GM23338 (cell line): ENCODE data around the gene HDAC10.

Experiments
- CTCF ChIP-seq, 2 experiments: fragments of 200-600 bp in 1 of 2; sonication (generic) in 1 of 2; conservative IDR thresholded peaks; 2 replicates each; pipeline versions ENCODE4 v1.5.1 to v1.6.1; 2016 to 2017; ENCODE audit warnings: antibody characterized with exemption in 2 of 2, low read depth in 2 of 2, mild to moderate bottlenecking in 2 of 2, moderate library complexity in 1 of 2
- EZH2 ChIP-seq: fragments of 200-600 bp; sonication (generic); IDR thresholded peaks from one replicate; pipeline ENCODE4 v1.8.0; 2017; ENCODE audit warnings: antibody characterized with exemption, mild to moderate bottlenecking, low read depth; ENCODE audit not compliant: unreplicated experiment
- POLR2AphosphoS5 ChIP-seq: IDR thresholded peaks from 2 replicates; pipeline ENCODE4 v1.6.1; 2016; ENCODE audit warnings: antibody characterized with exemption, low read depth
- TF ChIP-seq, protein P1 (sequence below): IDR thresholded peaks from 2 replicates; pipeline ENCODE4 v1.6.1; 2016; ENCODE audit warnings: antibody characterized with exemption

GRCh38 chr22:50247748-50248147 lies 3.3 kb downstream of the HDAC10 start:
- no peak for TF ChIP-seq CTCF (conservative IDR thresholded peaks at IDR 0.05; ENCODE audit: low read depth in 2 of 2)
- TF ChIP-seq, protein P1, sequence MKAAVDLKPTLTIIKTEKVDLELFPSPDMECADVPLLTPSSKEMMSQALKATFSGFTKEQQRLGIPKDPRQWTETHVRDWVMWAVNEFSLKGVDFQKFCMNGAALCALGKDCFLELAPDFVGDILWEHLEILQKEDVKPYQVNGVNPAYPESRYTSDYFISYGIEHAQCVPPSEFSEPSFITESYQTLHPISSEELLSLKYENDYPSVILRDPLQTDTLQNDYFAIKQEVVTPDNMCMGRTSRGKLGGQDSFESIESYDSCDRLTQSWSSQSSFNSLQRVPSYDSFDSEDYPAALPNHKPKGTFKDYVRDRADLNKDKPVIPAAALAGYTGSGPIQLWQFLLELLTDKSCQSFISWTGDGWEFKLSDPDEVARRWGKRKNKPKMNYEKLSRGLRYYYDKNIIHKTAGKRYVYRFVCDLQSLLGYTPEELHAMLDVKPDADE, result no peak
- no peak for TF ChIP-seq EZH2
- TF ChIP-seq POLR2AphosphoS5, result 0 out of 2 replicates have a peak, but pooled peaks have one; percentile 40
